Stimulated activated effector memory CD8-positive, alpha-beta T cell treated with anti-CD3 and anti-CD28 coated beads, Interleukin-12 subunit alpha, Interleukin-12 subunit beta, amount 100 ng/mL, for 72 hours (primary cell): ENCODE data around the gene TFB1M.
"Not testable (repeated sequence)": the region's sequence is repeated elsewhere in the genome, so short reads cannot be mapped to it uniquely, and the experiment has no call there.

Source experiments
- ATAC-seq: fragments of 150-1000 bp; cut with Tn5 transposase; 2 replicates; pipeline ENCODE4 v1.10.0; 2021
- DNase-seq, 2 donors: peaks; one replicate each; pipeline ENCODE4 v3.0.0; 2021 to 2022; ENCODE audit warnings: low spot score in 2 of 2
- H3K27ac Mint-ChIP-seq: one replicate; pipeline ENCODE4 v1.8.0; 2022; ENCODE audit warnings: mild to moderate bottlenecking, mixed read lengths
- H3K36me3 Mint-ChIP-seq: one replicate; pipeline ENCODE4 v1.8.0; 2022; ENCODE audit warnings: mild to moderate bottlenecking, mixed read lengths
- H3K4me1 Mint-ChIP-seq: one replicate; pipeline ENCODE4 v1.8.0; 2022; ENCODE audit warnings: mixed read lengths
- H3K4me3 Mint-ChIP-seq: one replicate; pipeline ENCODE4 v1.8.0; 2022; ENCODE audit warnings: mild to moderate bottlenecking, mixed read lengths
- H3K9me3 Mint-ChIP-seq: one replicate; pipeline ENCODE4 v1.8.0; 2022; ENCODE audit warnings: mixed read lengths

TFB1M gene

DNA sequence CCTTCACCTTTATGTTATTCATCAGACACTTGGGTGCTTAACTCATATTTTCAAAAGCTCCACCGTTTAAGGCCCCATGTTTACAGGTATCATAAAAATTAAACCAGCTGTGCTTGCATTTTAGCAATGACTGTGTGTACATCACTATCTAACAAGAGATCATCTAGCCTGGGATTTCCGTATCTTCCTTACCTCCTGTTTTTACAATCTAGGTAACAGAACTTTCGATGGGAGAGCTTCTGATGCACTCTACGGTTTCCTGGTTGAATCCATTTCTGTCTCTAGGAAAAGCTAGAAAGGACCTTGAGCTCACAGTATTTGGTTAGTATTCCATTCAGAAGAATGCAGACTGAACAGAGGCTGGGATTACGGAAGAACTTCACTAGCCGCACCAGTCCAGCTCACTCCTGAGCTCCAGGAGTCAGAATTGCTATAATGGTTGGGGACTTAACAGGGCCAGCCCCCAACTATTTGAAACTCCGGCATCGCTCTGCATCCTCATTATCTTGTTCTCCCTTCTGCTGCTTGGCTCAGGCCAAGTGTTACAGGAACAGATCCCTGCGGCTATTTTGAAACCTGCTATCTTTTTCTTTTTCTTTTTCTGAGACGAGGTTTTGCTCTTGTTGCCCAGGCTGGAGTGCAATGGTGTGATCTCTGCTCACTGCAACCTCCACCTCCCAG lies 63.4 kb downstream of the TFB1M start:
- Mint-ChIP-seq H3K4me3 (no peak overlapping the region), H3K9me3 (no peaks in the 10 kb centered on the region), H3K4me1 (no peaks in the 10 kb centered on the region), H3K27ac (peak overlapping the region; percentile 68), H3K36me3 (peaks cover 82% of the 10 kb centered on the region)
- ATAC-seq, result no peak
- no peak for DNase-seq

DNA sequence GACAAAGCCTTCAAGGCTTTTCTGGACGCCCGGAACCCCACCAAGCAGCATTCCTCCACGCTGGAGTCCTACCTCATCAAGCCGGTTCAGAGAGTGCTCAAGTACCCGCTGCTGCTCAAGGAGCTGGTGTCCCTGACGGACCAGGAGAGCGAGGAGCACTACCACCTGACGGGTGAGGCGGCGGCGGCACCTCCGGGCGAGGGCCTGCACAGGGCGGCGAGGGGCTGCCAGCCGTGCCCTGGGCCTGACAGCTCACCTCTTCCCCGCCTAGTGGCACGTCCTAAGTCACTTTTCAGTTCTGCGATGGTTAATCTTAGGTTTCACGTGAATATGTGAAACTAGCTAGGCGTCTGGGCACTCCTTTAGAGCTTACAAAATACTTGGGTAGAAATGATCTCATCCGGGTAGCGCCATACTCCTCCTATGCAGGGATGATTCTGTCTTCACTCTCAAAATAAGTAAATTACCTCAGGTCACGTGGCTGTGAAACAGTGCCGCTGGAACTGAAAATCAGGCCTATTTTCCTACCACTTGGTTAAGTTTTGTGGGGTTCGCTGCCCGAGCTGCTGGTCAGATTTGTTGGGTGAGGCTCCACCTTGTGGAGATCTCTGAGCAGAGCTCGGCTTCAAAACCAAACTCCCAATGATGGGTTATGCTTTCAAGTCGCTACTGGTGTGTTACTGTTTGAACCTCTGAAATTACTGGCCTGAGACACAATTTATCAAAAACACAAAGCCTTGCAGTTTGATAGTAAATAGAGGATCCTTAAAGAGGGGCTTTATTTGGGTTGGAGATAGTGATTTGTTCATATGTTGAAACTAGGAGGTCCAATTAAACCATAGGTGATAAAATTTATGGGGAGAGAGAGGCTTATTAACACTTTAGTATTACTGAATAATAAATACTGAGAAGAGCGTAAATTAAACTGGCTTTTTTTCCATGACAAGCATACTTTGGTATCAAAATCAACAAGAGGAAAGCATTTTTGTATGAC lies 66.0 kb downstream of the TFB1M start:
- Mint-ChIP-seq H3K27ac (peak overlapping the region; percentile 51), H3K4me1 (no peaks in the 10 kb centered on the region), H3K4me3 (no peak overlapping the region), H3K36me3 (peaks cover 56% of the 10 kb centered on the region), H3K9me3 (no peaks in the 10 kb centered on the region)
- ATAC-seq, result peak; percentile 47
- no peak for DNase-seq

DNA sequence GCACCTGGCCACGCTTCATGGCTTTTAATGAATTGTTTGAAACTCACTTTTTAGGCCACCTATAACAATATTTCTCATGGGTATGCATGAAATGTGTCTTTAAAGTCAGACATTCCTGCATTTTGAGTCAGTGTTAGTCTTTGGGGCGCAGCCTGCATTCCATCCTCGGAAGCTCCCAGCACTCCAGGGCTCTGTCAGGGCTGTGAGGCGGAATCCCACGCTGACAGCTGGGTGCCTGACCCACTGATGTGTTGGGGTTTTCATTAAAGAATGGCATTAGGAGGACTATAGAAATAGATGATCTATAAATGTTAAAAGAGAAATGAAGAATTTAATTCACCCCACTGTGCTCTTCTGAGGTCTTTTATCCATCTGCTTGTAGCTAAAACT lies 66.7 kb downstream of the TFB1M start:
- Mint-ChIP-seq H3K36me3 (peaks cover 50% of the 10 kb centered on the region), H3K4me1 (no peaks in the 10 kb centered on the region), H3K27ac (no peak overlapping the region), H3K9me3 (no peaks in the 10 kb centered on the region), H3K4me3 (no peak overlapping the region)
- ATAC-seq, result no peak
- no peak for DNase-seq

DNA sequence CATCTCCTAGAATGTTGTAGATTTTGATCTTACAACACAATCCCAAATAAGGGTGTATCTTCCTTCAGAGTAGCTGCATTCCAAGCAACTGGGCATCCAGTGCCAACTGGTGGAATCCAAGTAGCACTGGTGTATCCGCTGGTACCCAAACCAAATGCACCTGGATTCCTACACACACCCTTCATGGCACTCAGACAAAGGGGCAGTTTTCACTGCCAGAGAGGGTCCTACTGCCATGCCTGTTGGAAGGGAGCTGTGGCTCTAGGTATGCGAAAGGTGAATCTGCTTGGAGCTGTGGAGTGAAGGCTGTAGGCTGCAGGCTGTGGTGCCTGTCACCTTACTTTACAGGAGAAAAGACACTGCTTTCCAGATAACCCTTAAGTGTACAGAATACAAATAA lies 67.5 kb downstream of the TFB1M start:
- Mint-ChIP-seq H3K36me3 (peaks cover 45% of the 10 kb centered on the region), H3K4me3 (no peak overlapping the region), H3K4me1 (no peaks in the 10 kb centered on the region), H3K9me3 (no peaks in the 10 kb centered on the region), H3K27ac (no peak overlapping the region)
- ATAC-seq (no peak), DNase-seq (no peak)

DNA sequence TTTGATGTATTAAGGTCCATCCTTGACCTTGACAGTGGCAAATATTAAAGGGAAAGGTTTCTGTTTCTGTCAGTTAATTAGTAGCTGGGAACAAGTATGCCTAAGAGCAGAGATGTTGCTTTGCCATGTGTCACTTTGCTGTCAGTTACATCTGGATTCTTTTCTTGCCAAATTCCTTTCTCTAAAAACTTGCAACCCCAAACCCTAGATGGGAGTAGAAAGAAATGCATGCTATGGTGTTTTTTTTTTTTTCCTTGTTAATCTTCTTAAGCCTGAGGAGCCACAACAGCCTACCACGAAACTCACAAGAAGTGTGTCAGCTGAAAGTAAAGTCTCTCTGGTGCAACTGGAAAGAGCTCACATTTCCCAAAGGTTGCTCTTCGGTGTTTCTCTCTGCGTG lies 68.5 kb downstream of the TFB1M start:
- H3K36me3 Mint-ChIP-seq, result peaks cover 37% of the 10 kb centered on the region
- H3K27ac Mint-ChIP-seq, result no peak overlapping the region
- H3K4me3 Mint-ChIP-seq, result no peak overlapping the region
- no peaks in the 10 kb centered on the region for H3K4me1 Mint-ChIP-seq
- ATAC-seq, result no peak
- H3K9me3 Mint-ChIP-seq, result no peaks in the 10 kb centered on the region
- no peak for DNase-seq

DNA sequence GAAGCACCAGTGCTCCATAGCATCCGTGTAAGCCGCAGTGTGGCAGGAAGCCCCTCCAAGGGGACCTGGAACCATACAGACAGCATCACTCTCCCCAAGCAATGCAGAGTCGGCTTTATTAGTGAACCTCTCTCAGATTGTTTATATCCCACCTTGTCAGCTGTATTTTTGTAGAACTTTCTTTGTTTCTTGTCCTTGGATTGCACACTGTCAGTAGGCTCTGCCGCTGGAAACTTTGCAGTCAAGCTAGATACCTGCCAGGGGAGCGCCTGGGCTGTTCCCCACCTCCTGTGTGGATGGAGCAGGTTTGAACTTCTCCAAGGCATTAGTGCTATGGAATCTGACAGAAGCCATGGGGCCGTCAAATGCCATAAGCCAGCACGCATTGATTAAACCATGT lies 69.1 kb downstream of the TFB1M start:
- H3K4me3 Mint-ChIP-seq, result no peak overlapping the region
- H3K36me3 Mint-ChIP-seq, result peaks cover 30% of the 10 kb centered on the region
- DNase-seq (no peak), ATAC-seq (no peak)
- no peak overlapping the region for H3K27ac Mint-ChIP-seq
- H3K4me1 Mint-ChIP-seq, result no peaks in the 10 kb centered on the region
- H3K9me3 Mint-ChIP-seq, result no peaks in the 10 kb centered on the region

DNA sequence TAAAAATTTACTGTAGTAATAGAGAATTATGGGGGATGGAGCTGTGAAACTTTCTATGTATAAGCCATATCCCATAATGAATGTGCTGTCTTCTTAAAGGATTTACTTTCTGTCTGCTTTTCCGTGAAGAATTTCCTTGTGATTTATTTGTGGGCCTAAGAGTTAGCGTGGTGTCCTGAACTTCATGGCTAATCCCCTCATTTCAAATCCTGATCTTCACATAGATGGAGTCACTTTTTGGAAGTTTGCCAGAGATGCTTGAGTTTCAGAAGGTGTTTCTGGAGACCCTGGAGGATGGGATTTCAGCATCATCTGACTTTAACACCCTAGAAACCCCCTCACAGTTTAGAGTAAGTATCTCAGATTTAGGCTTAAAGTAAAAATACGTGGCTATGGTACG lies 69.8 kb downstream of the TFB1M start:
- peaks cover 23% of the 10 kb centered on the region for H3K36me3 Mint-ChIP-seq
- H3K4me1 Mint-ChIP-seq, result no peaks in the 10 kb centered on the region

DNA sequence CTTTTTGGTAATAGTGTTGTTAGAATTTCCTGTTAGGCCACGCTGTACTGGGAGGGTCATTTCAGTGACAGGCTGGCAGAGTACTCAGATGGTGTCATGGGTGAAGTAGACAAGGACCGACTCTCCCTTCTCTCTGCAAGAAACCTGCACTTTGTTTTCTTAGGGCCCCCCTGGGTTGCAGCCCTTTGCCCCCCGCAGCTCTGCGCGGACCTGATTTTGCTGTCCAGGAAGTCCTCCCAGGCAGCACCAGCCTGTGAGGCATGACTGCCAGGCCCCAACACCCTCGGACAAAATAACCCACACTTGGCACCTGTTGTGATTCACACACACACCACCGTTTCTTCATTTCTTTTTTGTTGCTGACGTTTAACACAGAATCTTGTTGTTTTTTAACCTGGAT lies 72.3 kb downstream of the TFB1M start:
- Mint-ChIP-seq H3K4me3 (no peak overlapping the region), H3K4me1 (no peaks in the 10 kb centered on the region), H3K36me3 (peaks cover 3% of the 10 kb centered on the region), H3K27ac (no peak overlapping the region), H3K9me3 (no peaks in the 10 kb centered on the region)
- ATAC-seq, result no peak
- no peak for DNase-seq

More for the DNA sequence above, 69.8 kb downstream of the TFB1M start:
- Mint-ChIP-seq H3K9me3 (no peaks in the 10 kb centered on the region), H3K4me3 (no peak overlapping the region), H3K27ac (no peak overlapping the region)
- ATAC-seq, result no peak
- DNase-seq, result no peak

DNA sequence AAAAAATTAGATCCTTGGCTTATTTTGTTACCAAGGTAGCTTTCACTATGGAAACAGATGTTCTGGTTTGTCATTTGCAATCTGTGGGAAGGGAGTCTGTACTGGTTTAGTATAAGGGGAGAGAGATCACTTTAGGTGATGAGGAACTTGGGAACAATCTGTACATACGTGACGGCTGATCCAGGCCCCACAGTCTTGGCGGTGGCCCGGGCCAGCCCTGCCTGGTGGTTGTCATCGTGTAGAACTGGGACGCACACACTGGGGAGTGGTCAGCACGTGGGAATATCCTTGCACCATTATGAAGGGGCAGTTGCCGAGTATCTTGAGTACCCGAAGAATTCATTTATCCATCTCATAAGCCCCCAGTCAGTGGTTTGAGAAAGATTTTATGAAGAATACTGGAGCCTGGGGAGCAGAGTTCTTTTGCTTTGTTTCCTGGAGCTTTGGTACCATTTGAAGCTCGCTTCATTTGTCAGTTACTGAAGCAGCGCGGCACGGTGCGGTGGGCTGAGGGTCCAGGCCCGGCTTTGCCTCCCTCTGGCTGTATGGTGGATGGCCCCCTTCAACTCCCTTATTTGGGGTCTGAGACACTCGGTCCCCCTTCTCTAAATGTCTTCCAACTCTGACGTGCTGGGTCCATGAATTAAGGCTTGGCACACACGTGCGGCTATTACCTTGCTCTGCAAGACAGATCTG lies 73.2 kb downstream of the TFB1M start:
- DNase-seq (no peak), ATAC-seq (no peak)
- H3K27ac Mint-ChIP-seq, result no peak overlapping the region
- H3K4me3 Mint-ChIP-seq, result no peak overlapping the region
- no peaks in the 10 kb centered on the region for H3K9me3 Mint-ChIP-seq
- H3K36me3 Mint-ChIP-seq, result no peaks in the 10 kb centered on the region
- H3K4me1 Mint-ChIP-seq, result no peaks in the 10 kb centered on the region

DNA sequence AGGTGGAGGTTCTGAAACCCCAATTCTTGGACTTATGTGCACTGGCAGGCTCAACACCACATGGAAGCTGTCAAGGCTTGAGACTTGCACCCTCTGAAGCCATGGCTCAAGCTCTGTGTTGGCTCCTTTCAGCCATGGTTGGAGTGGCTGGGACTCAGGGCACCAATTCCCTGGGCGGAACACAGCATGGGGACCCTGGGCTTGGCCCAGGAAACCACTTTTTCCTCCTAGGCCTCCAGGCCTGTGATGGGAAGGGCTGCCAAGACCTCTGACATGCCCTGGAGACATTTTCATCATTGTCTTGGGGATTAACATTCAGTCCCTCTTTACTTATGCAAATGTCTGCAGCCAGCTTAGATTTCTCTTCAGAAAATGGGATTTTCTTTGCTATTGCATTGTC lies 76.7 kb downstream of the TFB1M start:
- no peak overlapping the region for H3K4me3 Mint-ChIP-seq
- H3K4me1 Mint-ChIP-seq, result no peaks in the 10 kb centered on the region
- ATAC-seq (no peak), DNase-seq (no peak)
- H3K36me3 Mint-ChIP-seq, result no peaks in the 10 kb centered on the region
- no peak overlapping the region for H3K27ac Mint-ChIP-seq
- no peaks in the 10 kb centered on the region for H3K9me3 Mint-ChIP-seq

DNA sequence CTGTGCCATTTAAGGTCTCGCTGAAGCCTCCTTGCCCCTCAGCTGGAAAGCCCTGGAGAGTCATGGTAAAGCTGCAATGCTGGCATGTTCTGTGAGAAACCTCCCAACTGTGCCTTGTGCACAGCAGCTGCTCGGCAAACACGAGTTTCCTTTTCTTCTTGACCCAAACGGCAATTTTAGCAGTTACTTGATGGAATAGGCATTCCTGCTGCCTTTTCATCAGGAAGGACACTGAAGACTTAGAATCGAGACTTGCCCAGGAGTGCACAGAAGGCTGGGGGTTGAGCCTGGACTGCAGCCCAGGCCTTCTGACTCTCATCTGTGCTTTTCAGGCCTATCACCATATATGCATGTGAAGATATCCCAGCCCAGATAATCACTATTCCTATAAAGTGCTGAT lies 79.2 kb downstream of the TFB1M start:
- no peak for DNase-seq

DNA sequence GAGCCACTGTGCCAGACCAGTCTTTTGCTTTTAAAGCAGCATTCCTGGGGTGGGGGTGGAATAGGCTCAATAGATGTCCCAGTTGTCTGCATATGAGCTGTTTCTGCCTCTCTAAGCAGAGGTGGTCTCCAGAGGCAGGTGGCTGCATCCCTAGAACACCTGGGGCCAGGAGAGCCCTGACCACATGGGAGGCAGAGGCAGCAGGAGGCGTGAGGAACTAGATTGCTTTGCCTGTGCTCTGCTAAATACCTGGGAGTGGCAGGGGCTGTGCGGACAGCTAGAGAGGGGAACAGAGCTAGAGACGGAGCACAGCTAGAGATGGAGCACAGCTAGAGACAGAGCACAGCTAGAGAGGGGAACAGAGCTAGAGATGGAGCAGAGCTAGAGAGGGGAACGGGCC lies 79.6 kb downstream of the TFB1M start:
- Mint-ChIP-seq H3K27ac (no peak overlapping the region), H3K4me1 (no peaks in the 10 kb centered on the region), H3K4me3 (no peak overlapping the region), H3K36me3 (no peaks in the 10 kb centered on the region), H3K9me3 (no peaks in the 10 kb centered on the region)
- ATAC-seq, result peak; percentile 19
- DNase-seq, result no peak

More for the DNA sequence above, 79.2 kb downstream of the TFB1M start:
- Mint-ChIP-seq H3K27ac (no peak overlapping the region), H3K9me3 (no peaks in the 10 kb centered on the region), H3K36me3 (no peaks in the 10 kb centered on the region), H3K4me1 (no peaks in the 10 kb centered on the region), H3K4me3 (no peak overlapping the region)
- no peak for ATAC-seq

DNA sequence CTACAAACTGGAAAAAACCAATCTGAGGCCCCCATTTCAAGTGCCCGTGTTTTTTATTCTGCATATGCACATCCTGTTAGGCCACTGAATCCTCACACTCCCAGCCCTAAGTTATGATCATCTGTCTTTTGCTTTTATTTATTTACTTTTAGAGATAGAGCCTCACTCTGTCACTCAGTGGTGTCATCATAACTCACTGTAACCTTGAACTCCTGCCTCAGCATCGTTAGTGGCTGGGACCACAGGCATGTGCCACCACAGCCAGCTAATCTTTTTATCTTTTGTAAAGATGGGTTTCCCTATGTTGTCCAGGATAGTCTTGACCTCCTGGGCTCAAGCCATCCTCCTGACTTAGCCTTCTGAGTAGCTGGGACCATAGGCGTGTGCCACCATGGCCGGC lies 80.1 kb downstream of the TFB1M start:
- DNase-seq, result no peak
- H3K9me3 Mint-ChIP-seq, result no peaks in the 10 kb centered on the region
- no peak for ATAC-seq
- no peak overlapping the region for H3K27ac Mint-ChIP-seq
- H3K36me3 Mint-ChIP-seq, result no peaks in the 10 kb centered on the region
- H3K4me1 Mint-ChIP-seq, result no peaks in the 10 kb centered on the region
- H3K4me3 Mint-ChIP-seq, result no peak overlapping the region

DNA sequence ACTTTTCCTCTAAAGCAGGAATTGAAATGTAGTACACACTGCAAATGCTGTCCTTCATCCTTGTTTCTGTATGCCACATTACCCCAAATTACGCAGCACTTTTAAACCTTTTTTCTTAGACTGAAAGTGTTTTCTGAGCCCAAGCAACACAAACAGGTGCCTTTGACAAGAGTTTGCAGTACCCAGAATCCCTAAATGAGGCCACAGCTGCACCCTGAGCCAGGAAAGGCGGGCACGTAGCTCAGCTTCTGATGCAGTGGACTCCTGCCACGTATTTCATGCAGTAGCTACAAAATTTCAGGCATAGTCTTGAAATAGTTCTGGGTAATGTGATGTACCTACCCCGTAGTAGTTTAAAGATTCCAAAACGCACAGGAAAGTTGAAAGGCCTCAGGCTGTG lies 81.4 kb downstream of the TFB1M start:
- H3K27ac Mint-ChIP-seq, result no peak overlapping the region
- H3K4me1 Mint-ChIP-seq, result no peaks in the 10 kb centered on the region
- no peaks in the 10 kb centered on the region for H3K36me3 Mint-ChIP-seq
- no peak overlapping the region for H3K4me3 Mint-ChIP-seq
- no peak for ATAC-seq
- H3K9me3 Mint-ChIP-seq, result no peaks in the 10 kb centered on the region
- no peak for DNase-seq

DNA sequence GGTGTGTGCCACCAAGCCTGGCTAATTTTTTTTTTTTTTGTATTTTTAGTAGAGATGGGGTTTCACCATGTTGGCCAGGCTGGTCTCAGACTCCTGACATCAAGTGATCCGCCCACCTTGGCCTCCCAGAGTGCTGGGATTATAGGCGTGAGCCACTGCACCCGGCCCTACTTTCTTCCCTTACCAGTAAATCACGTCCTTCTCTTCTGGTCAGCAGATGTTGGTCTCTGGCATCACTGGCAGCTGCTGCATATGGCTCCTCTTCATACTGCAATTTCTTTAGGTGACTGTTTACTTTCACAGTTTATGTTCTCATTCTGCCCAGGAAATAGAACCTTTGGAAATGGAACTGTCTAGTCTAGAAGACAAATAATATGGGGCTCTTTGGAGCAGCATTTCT lies 83.3 kb downstream of the TFB1M start:
- not testable (repeated sequence) for H3K9me3 Mint-ChIP-seq, H3K4me3 Mint-ChIP-seq, H3K4me1 Mint-ChIP-seq, DNase-seq, H3K36me3 Mint-ChIP-seq, H3K27ac Mint-ChIP-seq, ATAC-seq
